ENCODE data around the gene MGAT5.

Gene MGAT5

GRCh38 chr2:134370655-134371445, 117.0 kb downstream of the MGAT5 start:
- peak; percentile 43 for DNase-seq

- peak; percentile 28 for DNase-seq
Observed at GRCh38 chr2:134372141-134372540, 118.3 kb downstream of the MGAT5 start.

- DNase-seq: peak; percentile 42
Observed at GRCh38 chr2:134372611-134373131, 118.8 kb downstream of the MGAT5 start.

GRCh38 chr2:134375935-134376334, 122.1 kb downstream of the MGAT5 start:
- DNase-seq: no peak

GRCh38 chr2:134377730-134378129, 123.9 kb downstream of the MGAT5 start:
- no peak for DNase-seq

- DNase-seq: no peak
Observed at GRCh38 chr2:134379293-134379692, 125.4 kb downstream of the MGAT5 start.

- DNase-seq: no peak
Observed at GRCh38 chr2:134379722-134380121, 125.8 kb downstream of the MGAT5 start.

GRCh38 chr2:134381141-134381540, 127.3 kb downstream of the MGAT5 start:
- DNase-seq: no peak

GRCh38 chr2:134384131-134384530, 130.3 kb downstream of the MGAT5 start:
- DNase-seq: no peak

GRCh38 chr2:134385195-134385594, 131.3 kb downstream of the MGAT5 start:
- DNase-seq: no peak

- no peak for DNase-seq
Observed at GRCh38 chr2:134386310-134386709, 132.4 kb downstream of the MGAT5 start.

GRCh38 chr2:134389381-134389780, 135.5 kb downstream of the MGAT5 start:
- no peak for DNase-seq

GRCh38 chr2:134391751-134392160, 137.9 kb downstream of the MGAT5 start:
- no peak for DNase-seq

- DNase-seq: no peak
Observed at GRCh38 chr2:134392442-134393074, 138.7 kb downstream of the MGAT5 start.

GRCh38 chr2:134393075-134393461, 139.2 kb downstream of the MGAT5 start:
- DNase-seq: no peak

GRCh38 chr2:134395779-134396178, 141.9 kb downstream of the MGAT5 start:
- no peak for DNase-seq

- no peak for DNase-seq
Observed at GRCh38 chr2:134396493-134396892, 142.6 kb downstream of the MGAT5 start.

- no peak for DNase-seq
Observed at GRCh38 chr2:134397146-134397896, 143.4 kb downstream of the MGAT5 start.

- peak; percentile 5 for DNase-seq
Observed at GRCh38 chr2:134398300-134398699, 144.4 kb downstream of the MGAT5 start.

GRCh38 chr2:134399096-134399495, 145.2 kb downstream of the MGAT5 start:
- DNase-seq: no peak

- no peak for DNase-seq
Observed at GRCh38 chr2:134401081-134401497, 147.2 kb downstream of the MGAT5 start.

GRCh38 chr2:134401789-134402188, 147.9 kb downstream of the MGAT5 start:
- no peak for DNase-seq

- no peak for DNase-seq
Observed at GRCh38 chr2:134402410-134402809, 148.5 kb downstream of the MGAT5 start.
